Eye (tissue), 1 donor: ENCODE data around the gene KRTAP5-8.
"Not testable (repeated sequence)": the region's sequence is repeated elsewhere in the genome, so short reads cannot be mapped to it uniquely, and the experiment has no call there.

Source experiments
- DNase-seq: peaks from one replicate; pipeline ENCODE4 v3.0.0-alpha.2; 2015

KRTAP5-8 gene

GRCh38 chr11:71518506-71519471, 19.0 kb upstream of the KRTAP5-8 start:
- no peak for DNase-seq

- DNase-seq, result no peak
Observed at GRCh38 chr11:71519546-71519945, 18.3 kb upstream of the KRTAP5-8 start.

GRCh38 chr11:71525188-71525937, 12.5 kb upstream of the KRTAP5-8 start:
- no peak for DNase-seq

GRCh38 chr11:71525938-71526495, 11.8 kb upstream of the KRTAP5-8 start:
- no peak for DNase-seq

GRCh38 chr11:71526796-71527575, 10.8 kb upstream of the KRTAP5-8 start, which contains the start of gene KRTAP5-7:
Gene KRTAP5-7 (plus strand): TSS chr11:71527267. CDS start chr11:71527301, 34 bp downstream.
- not testable (repeated sequence) for DNase-seq

- DNase-seq, result no peak
Observed at GRCh38 chr11:71527576-71528210, 10.1 kb upstream of the KRTAP5-8 start.

- no peak for DNase-seq
Observed at GRCh38 chr11:71530602-71531001, 7.2 kb upstream of the KRTAP5-8 start.

- DNase-seq, result no peak
Observed at GRCh38 chr11:71532036-71532610, 5.7 kb upstream of the KRTAP5-8 start.

- DNase-seq, result not testable (repeated sequence)
Observed at GRCh38 chr11:71534711-71535608, 2.9 kb upstream of the KRTAP5-8 start.

GRCh38 chr11:71535825-71536224, 2.0 kb upstream of the KRTAP5-8 start:
- no peak for DNase-seq

- DNase-seq, result no peak
Observed at GRCh38 chr11:71537537-71537936, 288 bp upstream of the KRTAP5-8 start.

GRCh38 chr11:71538666-71538990, 803 bp downstream of the KRTAP5-8 start:
- no peak for DNase-seq

- no peak for DNase-seq
Observed at GRCh38 chr11:71539017-71539416, 1.2 kb downstream of the KRTAP5-8 start.

GRCh38 chr11:71539971-71540370, 2.1 kb downstream of the KRTAP5-8 start:
- not testable (repeated sequence) for DNase-seq

- DNase-seq, result not testable (repeated sequence)
Observed at GRCh38 chr11:71540521-71541304, 2.9 kb downstream of the KRTAP5-8 start.

- DNase-seq, result no peak
Observed at GRCh38 chr11:71542382-71542781, 4.6 kb downstream of the KRTAP5-8 start.

- no peak for DNase-seq
Observed at GRCh38 chr11:71542879-71543777, 5.3 kb downstream of the KRTAP5-8 start.

GRCh38 chr11:71543866-71544265, 6.0 kb downstream of the KRTAP5-8 start:
- DNase-seq, result no peak
